HepG2 (cell line): ENCODE measurements around the gene KLHL30. TPM values are rescaled to one million over a fixed set of nuclear protein-coding genes. Genes with fewer than 3 reads are reported as not detected.

ENCODE experiments used
- ATAC-seq: fragments of 200-7000 bp; cut with Tn5 transposase; 3 replicates; pipeline ENCODE4 v1.9.1; 2020; ENCODE audit warnings: mild to moderate bottlenecking, moderate library complexity
- BruUV-seq: library from RNA; stranded (reverse); fragments of 400-500 nt; replicated peaks from 2 replicates; lab custom pipeline; 2021; lab: Mats Ljungman, UMichigan
- CTCF ChIA-PET: fragments of 300-600 bp; formaldehyde crosslinking; extraction: SDS; loops from one replicate; lab custom pipeline; 2021; ENCODE audit warnings: low total read pairs, inconsistent platforms, low intra/inter-chr PET ratio; lab: Yijun Ruan, JAX
- POLR2A ChIA-PET: fragments of 350-600 bp; sonication (Branson Sonifier 250); formaldehyde crosslinking; loops from one replicate; lab custom pipeline; 2020; ENCODE audit warnings: antibody characterized with exemption, inconsistent platforms; lab: Yijun Ruan, JAX
- DNase-seq: peaks from one replicate; pipeline ENCODE4 v3.0.0-alpha.2; 2015; ENCODE audit warnings: low spot score
- FAIRE-seq: peaks from 3 replicates; lab custom pipeline; 2011; peaks lifted over from hg19 to GRCh38; lab: Jason Lieb, UNC
- H2AFZ ChIP-seq: one replicate; pipeline ENCODE4 v1.6.1; 2011; ENCODE audit warnings: low read length, inconsistent platforms
- H3K27ac ChIP-seq: fragments of 300-600 bp; 3 replicates; pipeline ENCODE4 v1.8.0; 2011; ENCODE audit warnings: mixed run types, mild to moderate bottlenecking, mixed read lengths, low read length, inconsistent platforms; ENCODE audit not compliant: insufficient read depth; ENCODE audit errors: extremely low read length
- H3K27me3 ChIP-seq, 2 experiments: fragments of 200-600 bp in 1 of 2; 2 replicates in 1 of 2; 3 replicates in 1 of 2; pipeline versions ENCODE4 v1.6.0 to v1.8.0; 2011; ENCODE audit warnings: low read length in 2 of 2, mild to moderate bottlenecking in 2 of 2, moderate library complexity in 2 of 2, inconsistent platforms in 1 of 2; ENCODE audit not compliant: insufficient read depth in 2 of 2, control insufficient read depth in 1 of 2
- H3K36me3 ChIP-seq, 2 experiments: fragments of 200-600 bp in 1 of 2; replicated peaks in 1 of 2; 2 replicates in 1 of 2; 3 replicates in 1 of 2; pipeline versions ENCODE4 v1.5.1 to v1.8.0; 2011; ENCODE audit warnings: low read length in 2 of 2, inconsistent platforms in 1 of 2; ENCODE audit not compliant: insufficient read depth in 2 of 2, control insufficient read depth in 1 of 2
- H3K4me1 ChIP-seq: 2 replicates; pipeline ENCODE4 v1.5.1; 2012; ENCODE audit warnings: low read length, inconsistent platforms; ENCODE audit not compliant: insufficient read depth
- H3K4me2 ChIP-seq: 2 replicates; pipeline ENCODE4 v1.6.0; 2011; ENCODE audit warnings: low read depth, low read length, inconsistent platforms
- H3K4me3 ChIP-seq, 3 experiments: fragments of 200-600 bp in 1 of 3; sonication (generic), shearing (Covaris generic) in 1 of 3; replicated peaks in 1 of 3; 2 replicates each; pipeline ENCODE4 v1.5.1; 2011 to 2016; ENCODE audit warnings: low read length in 3 of 3, inconsistent platforms in 2 of 3, low read depth in 2 of 3, mild to moderate bottlenecking in 2 of 3, control low read depth in 1 of 3, mixed read lengths in 1 of 3; ENCODE audit not compliant: insufficient read depth in 1 of 3
- H3K79me2 ChIP-seq: one replicate; pipeline ENCODE4 v1.6.1; 2011; ENCODE audit warnings: low read length, inconsistent platforms; ENCODE audit not compliant: insufficient read depth
- H3K9ac ChIP-seq: 2 replicates; pipeline ENCODE4 v1.6.0; 2011; ENCODE audit warnings: mild to moderate bottlenecking, low read depth, low read length, inconsistent platforms; ENCODE audit not compliant: insufficient read depth
- H3K9me3 ChIP-seq: 2 replicates; pipeline ENCODE4 v1.5.1; 2012; ENCODE audit warnings: mild to moderate bottlenecking, low read length
- H4K20me1 ChIP-seq: 2 replicates; pipeline ENCODE4 v1.6.0; 2011; ENCODE audit warnings: inconsistent platforms, mild to moderate bottlenecking, low read length, moderate library complexity; ENCODE audit not compliant: insufficient read depth
- ADNP ChIP-seq: sonication (generic); formaldehyde crosslinking; IDR thresholded peaks from 2 replicates; pipeline ENCODE4 v1.4.0; 2020; ENCODE audit warnings: missing genetic modification reagents
- ASH2L ChIP-seq: fragments of 300-600, 200-600 bp; sonication (generic); IDR thresholded peaks from 2 replicates; pipeline ENCODE4 v1.7.0; 2017; ENCODE audit warnings: low read depth, mild to moderate bottlenecking, moderate library complexity, mixed read lengths, low read length; ENCODE audit not compliant: insufficient read length
- CTCF ChIP-seq: sonication (generic); formaldehyde crosslinking; IDR thresholded peaks from 2 replicates; pipeline ENCODE4 v1.5.0; 2020; ENCODE audit warnings: mild to moderate bottlenecking, missing genetic modification reagents, moderate library complexity
- NFE2 ChIP-seq: sonication (generic); formaldehyde crosslinking; IDR thresholded peaks from 2 replicates; pipeline ENCODE4 v1.4.0; 2020; ENCODE audit warnings: missing genetic modification reagents
- PREB ChIP-seq: sonication (generic); formaldehyde crosslinking; IDR thresholded peaks from 2 replicates; pipeline ENCODE4 v1.4.0; 2020; ENCODE audit warnings: missing genetic modification reagents
- SKI ChIP-seq: fragments of 450-650 bp; IDR thresholded peaks from one replicate; pipeline ENCODE4 v1.6.1; 2018; ENCODE audit warnings: mild to moderate bottlenecking; ENCODE audit not compliant: partially characterized antibody
- ZNF687 ChIP-seq: sonication (generic); formaldehyde crosslinking; IDR thresholded peaks from 2 replicates; pipeline ENCODE4 v1.5.1; 2020; ENCODE audit warnings: mild to moderate bottlenecking, missing genetic modification reagents, moderate library complexity
- WGBS: methylation state at CpG from one replicate; pipeline ENCODE4 v1.1.6; 2017; ENCODE audit warnings: low lambda C conversion rate; 5-methylcytosine and 5-hydroxymethylcytosine counted together
- in situ Hi-C: cut with HindIII; loops from 2 replicates; pipeline ENCODE4 v1.10.0; 2017; ENCODE audit warnings: low pct_unique_long_range_greater_than_20kb; ENCODE audit not compliant: extremely low pct_ligation_motif_present
- intact Hi-C: fragments of 100-400 bp; cut with micrococcal nuclease; formaldehyde crosslinking; loops from one replicate; pipeline ENCODE4 v1.10.0; 2022; ENCODE audit not compliant: unreplicated experiment
- polyA plus RNA-seq, 8 experiments: library from polyadenylated mRNA; depleted of rRNA in 3 of 8; stranded (reverse) in 7 of 8; unstranded in 1 of 8; fragments of >200 nt; fragmentation: Illumina TruSeq in 4 of 8; extraction: Trizol in 4 of 8; gene quantifications; 2 replicates each; pipeline versions ENCODE4 v1.2.1 to v1.2.3, GENCODE V29; 2011 to 2016; ENCODE audit warnings: low read depth in 4 of 8, missing spikeins in 1 of 8, mixed read lengths in 1 of 8; ENCODE audit not compliant: insufficient read depth in 1 of 8
- total RNA-seq, 5 experiments: library from RNA; depleted of rRNA; stranded (reverse); fragments of >200 nt; fragmentation: Illumina TruSeq; extraction: Trizol; gene quantifications; 2 replicates each; pipeline ENCODE4 v1.2.3, GENCODE V29; 2016; ENCODE audit warnings: low read depth in 1 of 5

Gene KLHL30
- total and polyA plus RNA-seq, 2 of the 13 experiments (the other 11 are each of a cell fraction or from before 2014, with no cell fraction given): 0.05 TPM; not detected in 1

GRCh38 chr2:238152771-238153688 lies 14.6 kb downstream of the KLHL30 start:
- H3K4me1 ChIP-seq: 0 out of 2 replicates have a peak, but pooled peaks cover 21% of the 10 kb centered on the region
- in situ Hi-C loops (no loop called here), intact Hi-C loops (no loop called here)
- DNase-seq (no peak), FAIRE-seq (no peak), ATAC-seq (no peak)
- ChIA-PET POLR2A (no interaction called here), CTCF (no interaction called here)
- BruUV-seq: no TSS peak
- H3K9ac ChIP-seq: no peak overlapping the region
- no peaks in the 10 kb centered on the region for H3K79me2 ChIP-seq
- H3K4me2 ChIP-seq: no peak overlapping the region
- H3K27ac ChIP-seq: no peak overlapping the region
- WGBS: 39% methylated on average over 18 of the region's 22 CpGs
- H3K4me3 ChIP-seq: no peak overlapping the region
- no peaks in the 10 kb centered on the region for H3K9me3 ChIP-seq
- H2AFZ ChIP-seq: no peak overlapping the region
- H4K20me1 ChIP-seq: no peaks in the 10 kb centered on the region
- 0 out of 2 replicates have a peak, but pooled peaks have one; percentile 7 for TF ChIP-seq ZNF687
- no peak for TF ChIP-seq NFE2 (CRISPR knock-in tag)
- no peak for TF ChIP-seq PREB (CRISPR knock-in tag)
- TF ChIP-seq SKI: no peak
- no peak for TF ChIP-seq ASH2L
- 0 out of 2 replicates have a peak, but pooled peaks have one; percentile 18 for TF ChIP-seq ADNP
- peak; percentile 49 for TF ChIP-seq CTCF (CRISPR knock-in tag)
- peaks cover 27 to 68% of the 10 kb centered on the region in 2 experiments for H3K27me3 ChIP-seq
- H3K36me3 ChIP-seq: no peaks in the 10 kb centered on the region
